HepG2 (cell line): ENCODE data around the gene PNKD.

Source experiments
- ASH2L ChIP-seq: fragments of 300-600, 200-600 bp; sonication (generic); IDR thresholded peaks from 2 replicates; pipeline ENCODE4 v1.7.0; 2017; ENCODE audit warnings: low read depth, mild to moderate bottlenecking, moderate library complexity, mixed read lengths, low read length; ENCODE audit not compliant: insufficient read length
- SRY ChIP-seq: sonication (generic); formaldehyde crosslinking; IDR thresholded peaks from 2 replicates; pipeline ENCODE4 v1.8.0; 2022; ENCODE audit warnings: mild to moderate bottlenecking, missing genetic modification reagents
- ZNF503 ChIP-seq: sonication (generic); formaldehyde crosslinking; IDR thresholded peaks from 2 replicates; pipeline ENCODE4 v1.4.0; 2020; ENCODE audit warnings: missing genetic modification reagents
- TF ChIP-seq, protein P1 (sequence below): IDR thresholded peaks from 2 replicates; pipeline ENCODE4 v1.6.1; 2012; ENCODE audit warnings: inconsistent platforms

DNA sequence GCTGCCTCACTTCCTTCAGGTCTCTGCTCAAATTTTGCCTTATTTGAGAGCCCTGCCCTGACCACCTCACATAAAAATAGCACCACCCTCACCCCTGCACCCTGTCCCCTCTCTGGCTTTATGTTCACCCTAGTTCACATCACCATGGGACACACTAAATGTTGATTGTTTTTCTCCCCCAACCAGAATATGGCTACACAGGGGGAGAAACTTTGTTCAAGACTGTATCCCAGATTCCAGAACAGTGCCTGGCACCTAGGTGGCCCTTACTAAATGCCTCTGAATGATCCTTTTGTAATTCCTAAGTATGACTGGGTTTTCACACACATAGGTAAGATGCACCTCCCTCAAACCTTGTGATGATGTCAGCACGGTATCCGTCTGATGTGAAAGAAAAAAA, 58.0 kb downstream of the PNKD start:
- TF ChIP-seq ASH2L, result no peak
- TF ChIP-seq, protein P1, sequence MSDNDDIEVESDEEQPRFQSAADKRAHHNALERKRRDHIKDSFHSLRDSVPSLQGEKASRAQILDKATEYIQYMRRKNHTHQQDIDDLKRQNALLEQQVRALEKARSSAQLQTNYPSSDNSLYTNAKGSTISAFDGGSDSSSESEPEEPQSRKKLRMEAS, result no peak
- no peak for TF ChIP-seq SRY (CRISPR knock-in tag)
- TF ChIP-seq ZNF503 (CRISPR knock-in tag), result no peak
